HEK293 (cell line): ENCODE results near the gene NISCH.

ENCODE experiments used
- CTCF ChIA-PET: fragments of 350-600 bp; formaldehyde crosslinking; extraction: SDS; loops from one replicate; lab custom pipeline; 2021; ENCODE audit warnings: antibody characterized with exemption; lab: Yijun Ruan, JAX
- POLR2A ChIA-PET: fragments of 300-600 bp; formaldehyde crosslinking; extraction: SDS; loops from one replicate; lab custom pipeline; 2020; ENCODE audit warnings: antibody characterized with exemption, inconsistent platforms; lab: Yijun Ruan, JAX
- H3K27ac ChIP-seq: fragments of 200-500 bp; sonication (Bioruptor generic); 2 replicates; pipeline ENCODE4 v1.5.1; 2014; ENCODE audit warnings: low read depth, low read length, control low read depth, inconsistent platforms; ENCODE audit errors: extremely low read depth
- H3K36me3 ChIP-seq, 2 experiments: fragments of 200-500 bp in 1 of 2; sonication (Bioruptor generic) in 1 of 2; 1 replicate in 1 of 2; 2 replicates in 1 of 2; pipeline ENCODE4 v1.5.1; 2014 to 2017; ENCODE audit warnings: inconsistent platforms in 2 of 2, low read length in 2 of 2; ENCODE audit not compliant: control insufficient read depth in 2 of 2, insufficient read depth in 1 of 2
- H3K4me1 ChIP-seq: fragments of 200-500 bp; sonication (Bioruptor generic); 2 replicates; pipeline ENCODE4 v1.5.1; 2014; ENCODE audit warnings: mild to moderate bottlenecking, low read length, inconsistent platforms; ENCODE audit not compliant: control insufficient read depth, insufficient read depth
- H3K4me3 ChIP-seq: 2 replicates; pipeline ENCODE4 v1.5.1; 2011; ENCODE audit warnings: low read depth, mild to moderate bottlenecking, control low read depth, low read length, moderate library complexity
- H3K9me3 ChIP-seq: fragments of 200-500 bp; sonication (Bioruptor generic); 2 replicates; pipeline ENCODE4 v1.5.1; 2014; ENCODE audit warnings: low read depth, low read length, inconsistent platforms; ENCODE audit not compliant: control insufficient read depth, insufficient read depth
- FEZF1 ChIP-seq: fragments of 450-650 bp; formaldehyde crosslinking; IDR thresholded peaks from 2 replicates; pipeline ENCODE4 v1.5.1; 2016; ENCODE audit warnings: missing biosample characterization, missing genetic modification characterization
- IKZF3 ChIP-seq: fragments of 450-650 bp; IDR thresholded peaks from 2 replicates; pipeline ENCODE4 v1.5.0; 2018; ENCODE audit warnings: missing biosample characterization, mild to moderate bottlenecking, missing genetic modification characterization, moderate library complexity
- OVOL3 ChIP-seq: fragments of 450-650 bp; formaldehyde crosslinking; IDR thresholded peaks from 2 replicates; pipeline ENCODE4 v1.5.1; 2016; ENCODE audit warnings: missing biosample characterization, missing genetic modification characterization
- PRDM2 ChIP-seq: fragments of 450-650 bp; formaldehyde crosslinking; IDR thresholded peaks from 2 replicates; pipeline ENCODE4 v1.5.1; 2016; ENCODE audit warnings: missing biosample characterization, missing genetic modification characterization, borderline replicate concordance
- SCRT1 ChIP-seq: fragments of 450-650 bp; formaldehyde crosslinking; IDR thresholded peaks from 2 replicates; pipeline ENCODE4 v1.5.1; 2016; ENCODE audit warnings: missing biosample characterization, missing genetic modification characterization, borderline replicate concordance
- ZBTB17 ChIP-seq: fragments of 450-650 bp; formaldehyde crosslinking; IDR thresholded peaks from 2 replicates; pipeline ENCODE4 v1.5.1; 2016; ENCODE audit warnings: missing biosample characterization, missing genetic modification characterization
- ZIC2 ChIP-seq: fragments of 450-650 bp; formaldehyde crosslinking; IDR thresholded peaks from 2 replicates; pipeline ENCODE4 v1.5.1; 2016; ENCODE audit warnings: missing biosample characterization, missing genetic modification characterization
- ZNF121 ChIP-seq: fragments of 450-650 bp; formaldehyde crosslinking; IDR thresholded peaks from 2 replicates; pipeline ENCODE4 v1.5.1; 2016; ENCODE audit warnings: missing biosample characterization, missing genetic modification characterization
- ZNF155 ChIP-seq: fragments of 450-650 bp; formaldehyde crosslinking; IDR thresholded peaks from 2 replicates; pipeline ENCODE4 v1.5.1; 2016; ENCODE audit warnings: missing biosample characterization, missing genetic modification characterization
- ZNF341 ChIP-seq: fragments of 450-650 bp; formaldehyde crosslinking; IDR thresholded peaks from 2 replicates; pipeline ENCODE4; 2016; ENCODE audit warnings: low read depth, missing biosample characterization, missing genetic modification characterization
- ZNF366 ChIP-seq: fragments of 450-650 bp; formaldehyde crosslinking; conservative IDR thresholded peaks from 2 replicates; pipeline ENCODE4 v1.5.1; 2016; ENCODE audit warnings: missing biosample characterization, missing genetic modification characterization
- ZNF571 ChIP-seq: fragments of 450-650 bp; formaldehyde crosslinking; IDR thresholded peaks from 2 replicates; pipeline ENCODE4 v1.5.0; 2017; ENCODE audit warnings: missing biosample characterization, missing genetic modification characterization
- ZNF610 ChIP-seq: fragments of 450-650 bp; formaldehyde crosslinking; IDR thresholded peaks from 2 replicates; pipeline ENCODE4 v1.5.1; 2016; ENCODE audit warnings: missing biosample characterization, missing genetic modification characterization, borderline replicate concordance
- ZNF621 ChIP-seq: fragments of 450-650 bp; formaldehyde crosslinking; IDR thresholded peaks from 2 replicates; pipeline ENCODE4 v1.5.1; 2017; ENCODE audit warnings: missing biosample characterization, missing genetic modification characterization
- ZNF768 ChIP-seq: fragments of 450-650 bp; formaldehyde crosslinking; IDR thresholded peaks from 2 replicates; pipeline ENCODE4 v1.5.1; 2018; ENCODE audit warnings: missing biosample characterization, mild to moderate bottlenecking, missing genetic modification characterization
- ZNF830 ChIP-seq: fragments of 450-650 bp; IDR thresholded peaks from 2 replicates; pipeline ENCODE4 v1.5.0; 2018; ENCODE audit warnings: missing biosample characterization, missing genetic modification characterization, low read depth, mild to moderate bottlenecking, moderate library complexity
- ZNF843 ChIP-seq: fragments of 450-650 bp; formaldehyde crosslinking; IDR thresholded peaks from 2 replicates; pipeline ENCODE4 v1.5.1; 2016; ENCODE audit warnings: missing biosample characterization, missing genetic modification characterization
- ZSCAN16 ChIP-seq: fragments of 450-650 bp; formaldehyde crosslinking; IDR thresholded peaks from 2 replicates; pipeline ENCODE4 v1.5.1; 2016; ENCODE audit warnings: missing biosample characterization, missing genetic modification characterization
- TF ChIP-seq, protein P1 (sequence below): fragments of 450-650 bp; formaldehyde crosslinking; IDR thresholded peaks from 2 replicates; pipeline ENCODE4 v1.5.1; 2016; ENCODE audit warnings: missing biosample characterization, missing genetic modification characterization
- TF ChIP-seq, protein P2 (sequence below): fragments of 450-650 bp; formaldehyde crosslinking; IDR thresholded peaks from 2 replicates; pipeline ENCODE4 v1.5.1; 2017; ENCODE audit warnings: missing biosample characterization, missing genetic modification characterization

NISCH gene

DNA sequence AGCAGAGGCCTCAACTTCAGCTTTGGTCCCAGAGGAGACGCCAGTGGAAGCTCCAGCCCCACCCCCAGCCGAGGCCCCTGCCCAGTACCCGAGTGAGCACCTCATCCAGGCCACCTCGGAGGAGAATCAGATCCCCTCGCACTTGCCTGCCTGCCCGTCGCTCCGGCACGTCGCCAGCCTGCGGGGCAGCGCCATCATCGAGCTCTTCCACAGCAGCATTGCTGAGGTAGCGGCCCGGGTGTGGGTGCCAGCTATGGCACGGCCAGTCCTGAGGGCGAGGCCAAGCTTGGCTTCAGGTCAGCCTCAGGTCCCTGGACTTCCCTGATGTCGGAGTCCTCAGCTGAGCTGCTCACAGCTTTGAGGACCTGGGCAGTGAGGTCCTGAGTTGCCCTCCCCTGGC is 34.0 kb downstream of the NISCH start (continued):
- TF ChIP-seq, protein P1, sequence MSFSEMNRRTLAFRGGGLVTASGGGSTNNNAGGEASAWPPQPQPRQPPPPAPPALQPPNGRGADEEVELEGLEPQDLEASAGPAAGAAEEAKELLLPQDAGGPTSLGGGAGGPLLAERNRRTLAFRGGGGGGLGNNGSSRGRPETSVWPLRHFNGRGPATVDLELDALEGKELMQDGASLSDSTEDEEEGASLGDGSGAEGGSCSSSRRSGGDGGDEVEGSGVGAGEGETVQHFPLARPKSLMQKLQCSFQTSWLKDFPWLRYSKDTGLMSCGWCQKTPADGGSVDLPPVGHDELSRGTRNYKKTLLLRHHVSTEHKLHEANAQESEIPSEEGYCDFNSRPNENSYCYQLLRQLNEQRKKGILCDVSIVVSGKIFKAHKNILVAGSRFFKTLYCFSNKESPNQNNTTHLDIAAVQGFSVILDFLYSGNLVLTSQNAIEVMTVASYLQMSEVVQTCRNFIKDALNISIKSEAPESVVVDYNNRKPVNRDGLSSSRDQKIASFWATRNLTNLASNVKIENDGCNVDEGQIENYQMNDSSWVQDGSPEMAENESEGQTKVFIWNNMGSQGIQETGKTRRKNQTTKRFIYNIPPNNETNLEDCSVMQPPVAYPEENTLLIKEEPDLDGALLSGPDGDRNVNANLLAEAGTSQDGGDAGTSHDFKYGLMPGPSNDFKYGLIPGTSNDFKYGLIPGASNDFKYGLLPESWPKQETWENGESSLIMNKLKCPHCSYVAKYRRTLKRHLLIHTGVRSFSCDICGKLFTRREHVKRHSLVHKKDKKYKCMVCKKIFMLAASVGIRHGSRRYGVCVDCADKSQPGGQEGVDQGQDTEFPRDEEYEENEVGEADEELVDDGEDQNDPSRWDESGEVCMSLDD (tag by site-specific recombination): no peak
- TF ChIP-seq OVOL3 (tag by site-specific recombination): no peak
- TF ChIP-seq FEZF1 (tag by site-specific recombination): no peak
- no peak for TF ChIP-seq ZNF121 (tag by site-specific recombination)
- TF ChIP-seq ZNF621 (tag by site-specific recombination): no peak

DNA sequence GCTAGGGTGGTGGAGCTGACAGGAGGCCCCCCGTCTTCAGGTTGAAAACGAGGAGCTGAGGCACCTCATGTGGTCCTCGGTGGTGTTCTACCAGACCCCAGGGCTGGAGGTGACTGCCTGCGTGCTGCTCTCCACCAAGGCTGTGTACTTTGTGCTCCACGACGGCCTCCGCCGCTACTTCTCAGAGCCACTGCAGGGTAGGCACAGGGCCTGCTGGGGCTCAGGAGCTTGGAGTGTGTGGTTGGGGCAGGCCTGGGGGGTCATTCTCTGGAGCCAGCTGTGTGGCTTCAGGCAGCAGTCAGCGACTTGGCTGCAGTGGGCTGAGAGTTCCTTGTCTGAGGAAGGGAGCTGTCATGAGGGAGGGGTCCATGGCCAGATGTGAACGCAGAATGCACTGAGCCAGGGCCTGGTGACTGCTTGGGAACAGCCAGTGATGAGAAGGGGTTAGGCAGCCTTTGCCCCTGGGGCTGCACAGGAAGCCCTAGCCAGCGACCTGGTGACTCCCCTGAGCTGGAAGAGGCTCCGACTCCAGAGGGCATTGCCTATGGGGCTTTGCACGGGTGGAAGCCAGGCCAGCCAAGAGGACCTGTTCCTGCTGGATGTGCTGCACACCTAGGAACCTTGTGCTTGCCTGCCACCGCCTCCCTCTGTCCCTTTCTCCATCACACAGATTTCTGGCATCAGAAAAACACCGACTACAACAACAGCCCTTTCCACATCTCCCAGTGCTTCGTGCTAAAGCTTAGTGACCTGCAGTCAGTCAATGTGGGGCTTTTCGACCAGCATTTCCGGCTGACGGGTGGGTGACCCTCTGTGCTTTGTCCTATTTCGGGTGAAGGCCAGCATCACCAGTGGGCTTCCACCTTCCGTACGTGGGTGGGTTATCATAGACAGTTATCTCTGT is 34.9 kb downstream of the NISCH start:
- H3K27ac ChIP-seq: no peak overlapping the region
- peaks cover 4 to 77% of the 10 kb centered on the region in 2 experiments; a peak in 1 of 3 replicates for H3K36me3 ChIP-seq
- TF ChIP-seq ZNF341 (tag by site-specific recombination) (no peak), ZNF843 (tag by site-specific recombination) (no peak), IKZF3 (tag by site-specific recombination) (no peak), ZNF155 (tag by site-specific recombination) (no peak), ZNF571 (no peak), ZBTB17 (tag by site-specific recombination) (no peak), ZSCAN16 (tag by site-specific recombination) (no peak), ZNF121 (tag by site-specific recombination) (no peak), ZIC2 (tag by site-specific recombination) (no peak), ZNF366 (tag by site-specific recombination) (no peak), ZNF610 (tag by site-specific recombination) (no peak), ZNF830 (tag by site-specific recombination) (no peak), SCRT1 (tag by site-specific recombination) (no peak), PRDM2 (tag by site-specific recombination) (no peak), ZNF768 (no peak)
- TF ChIP-seq, protein P2, sequence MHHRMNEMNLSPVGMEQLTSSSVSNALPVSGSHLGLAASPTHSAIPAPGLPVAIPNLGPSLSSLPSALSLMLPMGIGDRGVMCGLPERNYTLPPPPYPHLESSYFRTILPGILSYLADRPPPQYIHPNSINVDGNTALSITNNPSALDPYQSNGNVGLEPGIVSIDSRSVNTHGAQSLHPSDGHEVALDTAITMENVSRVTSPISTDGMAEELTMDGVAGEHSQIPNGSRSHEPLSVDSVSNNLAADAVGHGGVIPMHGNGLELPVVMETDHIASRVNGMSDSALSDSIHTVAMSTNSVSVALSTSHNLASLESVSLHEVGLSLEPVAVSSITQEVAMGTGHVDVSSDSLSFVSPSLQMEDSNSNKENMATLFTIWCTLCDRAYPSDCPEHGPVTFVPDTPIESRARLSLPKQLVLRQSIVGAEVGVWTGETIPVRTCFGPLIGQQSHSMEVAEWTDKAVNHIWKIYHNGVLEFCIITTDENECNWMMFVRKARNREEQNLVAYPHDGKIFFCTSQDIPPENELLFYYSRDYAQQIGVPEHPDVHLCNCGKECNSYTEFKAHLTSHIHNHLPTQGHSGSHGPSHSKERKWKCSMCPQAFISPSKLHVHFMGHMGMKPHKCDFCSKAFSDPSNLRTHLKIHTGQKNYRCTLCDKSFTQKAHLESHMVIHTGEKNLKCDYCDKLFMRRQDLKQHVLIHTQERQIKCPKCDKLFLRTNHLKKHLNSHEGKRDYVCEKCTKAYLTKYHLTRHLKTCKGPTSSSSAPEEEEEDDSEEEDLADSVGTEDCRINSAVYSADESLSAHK (tag by site-specific recombination): no peak
- CTCF ChIA-PET: interaction anchor here (0.7 kb wide), 1 partner anchor 12 kb away, joined by 3 read pairs; no protein-coding TSS in a partner anchor
- no peaks in the 10 kb centered on the region for H3K4me1 ChIP-seq
- H3K4me3 ChIP-seq: no peak overlapping the region
- POLR2A ChIA-PET: no interaction called here
- no peaks in the 10 kb centered on the region for H3K9me3 ChIP-seq
